ENCODE results near the gene ZNF239. TPM values are rescaled to one million over a fixed set of nuclear protein-coding genes. Genes with fewer than 3 reads are reported as not detected.
"Not testable (repeated sequence)": the region's sequence is repeated elsewhere in the genome, so short reads cannot be mapped to it uniquely, and the experiment has no call there.

ZNF239 gene
- total RNA-seq, 1 experiment from 2014 or later = 16.4 TPM

DNA sequence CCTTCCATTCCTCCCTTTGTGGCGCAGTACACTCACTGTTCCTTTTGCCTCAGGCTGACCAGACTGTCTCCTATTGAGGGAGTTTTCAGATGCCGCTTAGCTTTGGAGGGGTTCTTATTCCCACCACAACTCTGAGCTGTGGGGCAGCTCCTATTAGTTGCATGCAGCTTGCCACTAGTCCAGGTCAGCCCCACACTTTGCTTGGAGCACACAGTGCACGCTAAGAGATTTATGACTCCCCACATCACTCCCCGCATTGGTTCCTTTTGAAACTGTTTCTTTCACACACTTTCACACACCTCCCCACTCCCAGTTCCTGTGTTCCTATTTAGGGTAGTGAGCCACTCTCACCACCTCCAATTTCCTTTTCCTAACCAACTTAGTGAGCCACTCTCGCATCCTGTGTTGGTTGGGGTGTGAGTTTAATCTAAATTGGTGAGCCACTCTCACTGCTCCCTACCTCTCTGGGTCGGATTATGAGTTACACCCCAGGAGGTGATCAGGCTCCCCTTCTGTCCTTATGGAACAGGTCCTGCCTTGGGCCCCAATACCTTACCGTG, 21.4 kb upstream of the ZNF239 start:
- BruUV-seq (replicated peaks) = no TSS peak

DNA sequence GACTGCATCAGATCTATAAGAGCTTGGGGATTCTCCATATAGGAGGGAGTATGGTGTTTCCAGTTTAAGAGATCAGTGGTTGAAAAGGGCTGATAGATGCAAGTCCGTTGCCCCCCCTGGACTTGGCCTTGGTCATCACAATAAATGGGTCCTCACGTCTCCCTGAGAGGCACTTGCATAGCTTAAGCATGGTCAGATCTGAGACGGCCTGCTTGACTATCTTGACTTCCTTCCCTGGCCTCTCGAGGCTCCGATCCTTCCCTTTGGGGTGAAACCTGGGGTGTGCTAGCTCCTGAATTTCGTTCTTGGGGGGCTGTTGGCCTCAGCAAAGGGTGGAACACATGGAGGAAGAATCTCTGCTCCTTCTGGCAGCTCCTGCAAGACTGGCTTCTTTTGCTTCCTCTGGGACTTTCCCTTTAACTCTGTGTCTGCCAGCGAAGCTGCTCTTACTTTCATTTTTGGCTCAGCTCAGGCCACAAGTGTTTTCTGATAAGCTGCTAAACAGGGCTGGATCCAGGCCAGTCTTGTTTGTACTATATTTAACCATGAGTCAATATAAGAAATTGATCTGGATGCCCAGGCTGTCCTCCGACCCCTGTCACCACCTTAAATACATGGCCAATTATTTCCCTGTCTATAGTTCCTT, 20.7 kb upstream of the ZNF239 start:
- Mint-ChIP-seq H3K4me1 (ENCODE audit: insufficient read depth, unreplicated experiment) (no peaks in the 10 kb centered on the region), H3K36me3 (ENCODE audit: insufficient read depth, unreplicated experiment) (no peaks in the 10 kb centered on the region), H3K4me3 (ENCODE audit: unreplicated experiment) (no peak overlapping the region), H3K9me3 (ENCODE audit: unreplicated experiment) (peaks cover 4% of the 10 kb centered on the region), H3K27ac (ENCODE audit: low read depth, unreplicated experiment) (no peak overlapping the region), H3K27me3 (ENCODE audit: insufficient read depth, unreplicated experiment) (no peaks in the 10 kb centered on the region)
- no TSS peak for BruUV-seq (replicated peaks)
- intact Hi-C loops (cut with micrococcal nuclease) = no loop called here
- DNase-seq (ENCODE audit: unreplicated experiment) = no peak
- TF ChIP-seq, protein P1, sequence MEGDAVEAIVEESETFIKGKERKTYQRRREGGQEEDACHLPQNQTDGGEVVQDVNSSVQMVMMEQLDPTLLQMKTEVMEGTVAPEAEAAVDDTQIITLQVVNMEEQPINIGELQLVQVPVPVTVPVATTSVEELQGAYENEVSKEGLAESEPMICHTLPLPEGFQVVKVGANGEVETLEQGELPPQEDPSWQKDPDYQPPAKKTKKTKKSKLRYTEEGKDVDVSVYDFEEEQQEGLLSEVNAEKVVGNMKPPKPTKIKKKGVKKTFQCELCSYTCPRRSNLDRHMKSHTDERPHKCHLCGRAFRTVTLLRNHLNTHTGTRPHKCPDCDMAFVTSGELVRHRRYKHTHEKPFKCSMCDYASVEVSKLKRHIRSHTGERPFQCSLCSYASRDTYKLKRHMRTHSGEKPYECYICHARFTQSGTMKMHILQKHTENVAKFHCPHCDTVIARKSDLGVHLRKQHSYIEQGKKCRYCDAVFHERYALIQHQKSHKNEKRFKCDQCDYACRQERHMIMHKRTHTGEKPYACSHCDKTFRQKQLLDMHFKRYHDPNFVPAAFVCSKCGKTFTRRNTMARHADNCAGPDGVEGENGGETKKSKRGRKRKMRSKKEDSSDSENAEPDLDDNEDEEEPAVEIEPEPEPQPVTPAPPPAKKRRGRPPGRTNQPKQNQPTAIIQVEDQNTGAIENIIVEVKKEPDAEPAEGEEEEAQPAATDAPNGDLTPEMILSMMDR (IDR thresholded peaks at IDR 0.05; ENCODE audit: unreplicated experiment) = no peak
- ChIA-PET CTCF (no interaction called here), POLR2A (interaction anchor here (0.6 kb wide), 1 partner anchor 13 kb away, joined by 4 read pairs; no protein-coding TSS in a partner anchor)

More for the DNA sequence above, 21.4 kb upstream of the ZNF239 start:
- H3K36me3 Mint-ChIP-seq (ENCODE audit: insufficient read depth, unreplicated experiment) = no peaks in the 10 kb centered on the region
- H3K4me3 Mint-ChIP-seq (ENCODE audit: unreplicated experiment) = no peak overlapping the region
- H3K27me3 Mint-ChIP-seq (ENCODE audit: insufficient read depth, unreplicated experiment) = no peaks in the 10 kb centered on the region
- TF ChIP-seq, protein P1 (IDR thresholded peaks at IDR 0.05; ENCODE audit: unreplicated experiment) = no peak
- no peaks in the 10 kb centered on the region for H3K4me1 Mint-ChIP-seq (ENCODE audit: insufficient read depth, unreplicated experiment)
- ChIA-PET POLR2A (no interaction called here), CTCF (no interaction called here)
- intact Hi-C loops (cut with micrococcal nuclease) = no loop called here
- H3K27ac Mint-ChIP-seq (ENCODE audit: low read depth, unreplicated experiment) = no peak overlapping the region
- H3K9me3 Mint-ChIP-seq (ENCODE audit: unreplicated experiment) = peaks cover 4% of the 10 kb centered on the region
- no peak for DNase-seq (ENCODE audit: unreplicated experiment)

DNA sequence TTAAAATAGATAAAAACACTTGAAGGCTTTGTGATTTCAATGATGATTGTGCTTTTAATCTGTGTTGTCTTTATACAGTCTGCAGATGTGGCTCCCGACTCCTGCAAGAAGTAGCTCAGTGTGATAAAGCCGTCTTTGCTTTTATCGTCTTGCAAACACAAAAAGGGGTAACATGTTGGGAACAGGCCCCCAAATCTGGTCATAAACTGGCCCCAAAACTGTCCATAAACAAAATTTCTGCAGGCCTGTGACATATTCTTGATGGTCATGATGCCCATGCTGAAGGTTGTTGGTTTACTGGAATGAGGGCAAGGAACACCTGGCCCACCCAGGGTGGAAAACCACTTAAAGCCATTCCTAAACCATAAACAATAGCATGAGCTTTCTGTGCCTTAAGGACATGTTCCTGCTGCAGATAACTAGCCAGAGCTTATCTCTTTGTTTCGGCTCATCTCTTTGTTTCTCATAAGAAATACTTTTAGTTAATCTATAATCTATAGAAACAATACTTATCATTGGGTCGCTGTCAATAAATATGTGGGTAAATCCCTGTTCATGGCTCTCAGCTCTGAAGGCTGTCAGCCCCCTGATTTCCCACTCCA, 17.0 kb upstream of the ZNF239 start:
- no TSS peak for BruUV-seq (replicated peaks)
- POLR2A ChIA-PET = interaction anchor here (1.5 kb wide), 1 partner anchor 12 kb away, joined by 3 read pairs; no protein-coding TSS in a partner anchor
- TF ChIP-seq, protein P1 (IDR thresholded peaks at IDR 0.05; ENCODE audit: unreplicated experiment) = no peak
- Mint-ChIP-seq H3K27me3 (ENCODE audit: insufficient read depth, unreplicated experiment) (no peaks in the 10 kb centered on the region), H3K9me3 (ENCODE audit: unreplicated experiment) (peaks cover 4% of the 10 kb centered on the region), H3K36me3 (ENCODE audit: insufficient read depth, unreplicated experiment) (no peaks in the 10 kb centered on the region), H3K4me1 (ENCODE audit: insufficient read depth, unreplicated experiment) (no peaks in the 10 kb centered on the region), H3K4me3 (ENCODE audit: unreplicated experiment) (no peak overlapping the region), H3K27ac (ENCODE audit: low read depth, unreplicated experiment) (no peak overlapping the region)
- intact Hi-C loops (cut with micrococcal nuclease) = no loop called here
- DNase-seq (ENCODE audit: unreplicated experiment) = no peak
- CTCF ChIA-PET = interaction anchor here (0.6 kb wide), 1 partner anchor 30 kb away, joined by 3 read pairs; no protein-coding TSS in a partner anchor

DNA sequence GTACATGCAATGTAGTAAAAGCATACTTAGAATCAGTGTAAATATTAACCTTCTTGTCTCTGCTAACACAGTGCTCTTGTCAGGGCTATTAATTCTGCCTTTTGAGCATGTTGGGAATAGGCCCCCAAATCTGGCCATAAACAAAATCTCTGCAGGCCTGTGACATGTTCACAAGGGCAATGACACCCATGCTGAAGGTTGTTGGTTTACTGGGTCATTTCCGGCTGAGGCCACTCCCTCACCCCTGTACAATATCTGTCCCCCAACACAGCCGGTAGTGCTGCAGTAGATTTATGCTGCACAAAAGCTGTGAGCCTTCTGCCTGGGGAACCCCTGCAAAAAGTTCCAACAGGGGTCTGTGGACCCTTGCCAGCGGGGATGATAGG, 12.3 kb upstream of the ZNF239 start:
- BruUV-seq (replicated peaks); H3K4me1 Mint-ChIP-seq (ENCODE audit: insufficient read depth, unreplicated experiment); DNase-seq (ENCODE audit: unreplicated experiment); H3K27ac Mint-ChIP-seq (ENCODE audit: low read depth, unreplicated experiment); H3K27me3 Mint-ChIP-seq (ENCODE audit: insufficient read depth, unreplicated experiment); POLR2A ChIA-PET; H3K4me3 Mint-ChIP-seq (ENCODE audit: unreplicated experiment); H3K36me3 Mint-ChIP-seq (ENCODE audit: insufficient read depth, unreplicated experiment); intact Hi-C loops (cut with micrococcal nuclease); H3K9me3 Mint-ChIP-seq (ENCODE audit: unreplicated experiment): not testable (repeated sequence)
- CTCF ChIA-PET = interaction anchor here (0.7 kb wide), 1 partner anchor 34 kb away, joined by 3 read pairs; no protein-coding TSS in a partner anchor

Data from MCF 10A (cell line).